Body of pancreas (tissue), 4 donors: ENCODE data around the gene ATG2B.

Source experiments
- CTCF ChIP-seq, 7 experiments: fragments of 450-650 bp in 4 of 7; fragments of 200-600 bp in 3 of 7; sonication (generic) in 3 of 7; IDR thresholded peaks; one replicate each; pipeline ENCODE4 v1.5.1; 2016 to 2019; ENCODE audit warnings: antibody characterized with exemption in 7 of 7
- POLR2A ChIP-seq, 3 donors: fragments of 450-650 bp; IDR thresholded peaks; one replicate each; pipeline ENCODE4 v1.6.1; 2016; ENCODE audit warnings: antibody characterized with exemption in 3 of 3, mild to moderate bottlenecking in 2 of 3

GRCh38 chr14:96245710-96246538, 117.2 kb downstream of the ATG2B start:
- TF ChIP-seq CTCF (IDR thresholded peaks at IDR 0.05) (no peak), POLR2A (IDR thresholded peaks at IDR 0.05) (no peak)
